Coronary artery (tissue), 2 donors: ENCODE results near the gene VAMP2.

ENCODE experiments used
- DNase-seq: peaks from one replicate; pipeline ENCODE4 v3.0.0-alpha.2; 2017; ENCODE audit warnings: low spot score
- H3K27ac ChIP-seq, 2 donors: fragments of 200-600 bp; sonication (generic); one replicate each; pipeline ENCODE4 v1.5.1; 2016 to 2019
- H3K4me3 ChIP-seq: fragments of 200-600 bp; sonication (generic); 2 replicates; pipeline ENCODE4 v1.5.1; 2016; ENCODE audit warnings: mild to moderate bottlenecking, moderate library complexity
- CTCF ChIP-seq: fragments of 200-600 bp; sonication (generic); IDR thresholded peaks from one replicate; pipeline ENCODE4 v1.5.1; 2019; ENCODE audit warnings: antibody characterized with exemption

Gene VAMP2

GRCh38 chr17:8153525-8153956 is 9.2 kb downstream of the VAMP2 start:
- DNase-seq, result peak; percentile 90
- H3K4me3 ChIP-seq, result peak overlapping the region; percentile 73
- peak overlapping the region; percentile 96 to 100 for H3K27ac ChIP-seq
- TF ChIP-seq CTCF, result no peak

GRCh38 chr17:8153031-8153451 is 9.7 kb downstream of the VAMP2 start:
- DNase-seq, result peak; percentile 80
- H3K27ac ChIP-seq, result peak overlapping the region; percentile 96 to 100
- peak overlapping the region; percentile 73 for H3K4me3 ChIP-seq
- no peak for TF ChIP-seq CTCF

GRCh38 chr17:8152112-8152775 is 10.5 kb downstream of the VAMP2 start, which contains the start of gene PER1:
Gene PER1 (minus strand): TSS chr17:8152404. CDS start chr17:8150706, 1,698 bp downstream.
- peak; percentile 99 for DNase-seq
- Histone ChIP-seq H3K4me3 (peak within 1 kb of the TSS; percentile 73), H3K27ac (peak within 1 kb of the TSS; percentile 96 to 100)
- TF ChIP-seq CTCF, result no peak

DNA sequence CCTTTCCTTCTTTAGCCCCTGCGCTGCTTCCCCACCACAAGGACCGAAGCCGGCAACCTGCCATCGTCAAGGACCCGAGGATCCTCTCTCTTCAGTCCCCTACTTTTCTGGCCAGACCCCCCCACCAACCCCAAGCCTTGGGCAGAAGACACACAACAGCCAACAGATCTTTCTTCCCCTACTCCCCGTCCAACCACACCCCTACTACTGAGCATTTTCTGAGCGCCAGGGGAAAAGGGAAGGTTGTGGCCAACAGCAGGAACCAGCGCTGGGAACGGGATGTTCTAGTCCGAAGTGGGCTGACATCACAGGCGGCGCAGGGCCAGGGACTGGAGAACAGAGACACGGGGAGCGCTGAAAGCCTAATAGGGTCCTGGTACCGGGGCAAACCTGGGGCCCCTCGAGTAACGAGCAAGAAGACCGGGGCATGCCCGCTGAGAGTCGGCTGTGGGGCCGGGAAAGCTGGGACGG is 11.1 kb downstream of the VAMP2 start:
- H3K27ac ChIP-seq, result peak overlapping the region; percentile 96 to 100
- DNase-seq, result peak; percentile 95
- no peak for TF ChIP-seq CTCF
- H3K4me3 ChIP-seq, result peak overlapping the region; percentile 73

DNA sequence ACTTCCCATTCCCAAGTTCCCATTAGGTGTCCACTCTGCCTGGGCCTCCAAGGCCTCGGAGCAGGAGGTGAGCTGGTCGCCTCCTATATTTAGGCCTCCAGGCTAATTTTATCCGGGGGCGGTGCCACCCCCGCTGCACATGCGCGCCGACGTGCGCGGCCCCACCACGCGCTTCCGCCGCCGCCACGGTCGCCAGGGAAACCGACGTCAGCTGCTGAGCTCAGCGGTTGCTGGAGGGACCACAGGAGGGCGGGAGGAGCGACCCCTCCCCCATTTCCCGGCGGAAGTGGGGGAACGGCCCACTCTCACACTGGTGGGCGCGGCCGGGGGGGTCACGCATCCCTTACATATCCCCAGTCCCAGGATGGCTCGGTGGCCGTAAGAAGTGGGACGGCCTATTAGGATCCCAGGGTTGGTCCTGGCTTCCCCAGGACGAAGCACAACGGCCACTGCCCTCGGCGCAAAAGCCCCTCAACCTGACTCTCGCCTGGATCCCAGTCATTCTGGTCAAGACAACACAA is 11.6 kb downstream of the VAMP2 start:
- Histone ChIP-seq H3K27ac (peak overlapping the region; percentile 96 to 100), H3K4me3 (peak overlapping the region; percentile 73)
- no peak for TF ChIP-seq CTCF
- DNase-seq, result peak; percentile 97

GRCh38 chr17:8150194-8151119 is 12.3 kb downstream of the VAMP2 start:
- TF ChIP-seq CTCF, result no peak
- peak overlapping the region; percentile 96 to 100 for H3K27ac ChIP-seq
- peak; percentile 83 for DNase-seq
- peak overlapping the region; percentile 73 for H3K4me3 ChIP-seq
